Spleen (tissue), 3 donors: Measurements from ENCODE around the gene ANKFY1.

Experiments used
- POLR2A ChIP-seq, 3 donors: fragments of 450-650 bp; IDR thresholded peaks; one replicate each; pipeline ENCODE4 v1.5.1; 2017; ENCODE audit warnings: antibody characterized with exemption in 3 of 3, mild to moderate bottlenecking in 1 of 3
- POLR2AphosphoS5 ChIP-seq, 3 donors: sonication (generic); formaldehyde crosslinking; IDR thresholded peaks; one replicate each; pipeline ENCODE4 v1.5.1; 2017; ENCODE audit warnings: antibody characterized with exemption in 3 of 3

DNA sequence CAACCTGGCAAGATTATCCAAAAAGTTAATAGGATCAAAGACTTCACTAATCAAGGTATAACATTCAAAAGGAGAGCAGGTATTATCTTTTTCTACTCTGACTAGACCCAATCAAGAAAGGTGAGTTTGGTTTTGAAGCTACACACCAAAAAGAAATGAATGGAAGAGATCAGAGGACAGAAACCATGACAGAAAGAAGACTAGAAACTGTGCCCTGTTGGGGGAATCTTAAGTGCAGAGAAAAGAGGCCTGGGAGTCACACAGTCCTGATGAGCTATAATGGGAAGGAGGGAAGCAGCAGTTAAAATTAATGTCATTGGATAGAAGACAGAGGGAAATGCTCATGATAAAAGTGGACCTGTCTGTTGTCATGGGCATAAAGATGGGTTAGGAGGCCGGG, 138.2 kb downstream of the ANKFY1 start:
- TF ChIP-seq POLR2AphosphoS5 (IDR thresholded peaks at IDR 0.05) (no peak), POLR2A (IDR thresholded peaks at IDR 0.05) (no peak)
